ENCODE data around the gene ZBTB7C.

DNA sequence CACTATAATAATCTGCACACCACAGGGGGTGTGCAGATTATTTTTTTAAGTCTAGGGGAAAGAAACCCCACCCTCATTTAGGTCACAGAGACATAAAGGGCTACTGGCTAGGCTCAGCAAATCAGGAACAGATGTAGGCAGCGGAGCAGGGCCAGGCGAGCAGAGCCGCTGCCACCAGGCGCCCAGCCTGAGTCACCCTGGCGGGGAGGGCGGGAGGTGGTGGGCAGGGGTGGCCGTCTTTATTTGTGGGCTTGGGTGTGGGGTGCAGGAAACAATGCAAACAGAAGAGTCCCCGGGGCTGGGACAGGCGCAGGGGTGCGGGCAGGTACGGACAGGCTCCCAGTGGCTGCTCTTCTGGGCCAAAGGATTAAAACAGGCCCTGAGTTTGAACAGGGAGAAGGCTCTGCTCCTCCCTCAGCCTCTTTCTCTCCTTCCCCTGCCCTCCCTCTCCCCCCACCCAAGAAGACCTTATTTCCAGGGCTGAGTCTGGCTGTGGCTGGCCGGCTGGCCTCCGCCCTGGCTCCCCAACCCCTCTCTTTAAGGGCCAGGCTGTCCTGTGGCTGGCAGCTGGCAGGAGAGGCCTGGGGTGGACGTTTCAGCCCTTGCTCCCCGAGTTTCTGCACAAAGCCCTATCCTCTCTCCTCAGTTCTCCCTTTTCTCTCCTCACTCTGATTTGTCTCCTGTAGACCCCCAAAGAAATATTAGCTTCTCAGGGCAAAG, 335.8 kb downstream of the ZBTB7C start:
- TF ChIP-seq, protein P1, sequence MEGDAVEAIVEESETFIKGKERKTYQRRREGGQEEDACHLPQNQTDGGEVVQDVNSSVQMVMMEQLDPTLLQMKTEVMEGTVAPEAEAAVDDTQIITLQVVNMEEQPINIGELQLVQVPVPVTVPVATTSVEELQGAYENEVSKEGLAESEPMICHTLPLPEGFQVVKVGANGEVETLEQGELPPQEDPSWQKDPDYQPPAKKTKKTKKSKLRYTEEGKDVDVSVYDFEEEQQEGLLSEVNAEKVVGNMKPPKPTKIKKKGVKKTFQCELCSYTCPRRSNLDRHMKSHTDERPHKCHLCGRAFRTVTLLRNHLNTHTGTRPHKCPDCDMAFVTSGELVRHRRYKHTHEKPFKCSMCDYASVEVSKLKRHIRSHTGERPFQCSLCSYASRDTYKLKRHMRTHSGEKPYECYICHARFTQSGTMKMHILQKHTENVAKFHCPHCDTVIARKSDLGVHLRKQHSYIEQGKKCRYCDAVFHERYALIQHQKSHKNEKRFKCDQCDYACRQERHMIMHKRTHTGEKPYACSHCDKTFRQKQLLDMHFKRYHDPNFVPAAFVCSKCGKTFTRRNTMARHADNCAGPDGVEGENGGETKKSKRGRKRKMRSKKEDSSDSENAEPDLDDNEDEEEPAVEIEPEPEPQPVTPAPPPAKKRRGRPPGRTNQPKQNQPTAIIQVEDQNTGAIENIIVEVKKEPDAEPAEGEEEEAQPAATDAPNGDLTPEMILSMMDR (conservative IDR thresholded peaks at IDR 0.05; ENCODE audit: low read length) = no peak
- no peak for TF ChIP-seq EZH2phosphoT487 (IDR thresholded peaks at IDR 0.05; ENCODE audit: borderline replicate concordance)

All from Loucy (cell line).